ENCODE measurements around the gene PLCB4. TPM values are rescaled to one million over a fixed set of nuclear protein-coding genes. Genes with fewer than 3 reads are reported as not detected.

Gene PLCB4
- total RNA-seq, 1 donor from 2014 or later: not detected

DNA sequence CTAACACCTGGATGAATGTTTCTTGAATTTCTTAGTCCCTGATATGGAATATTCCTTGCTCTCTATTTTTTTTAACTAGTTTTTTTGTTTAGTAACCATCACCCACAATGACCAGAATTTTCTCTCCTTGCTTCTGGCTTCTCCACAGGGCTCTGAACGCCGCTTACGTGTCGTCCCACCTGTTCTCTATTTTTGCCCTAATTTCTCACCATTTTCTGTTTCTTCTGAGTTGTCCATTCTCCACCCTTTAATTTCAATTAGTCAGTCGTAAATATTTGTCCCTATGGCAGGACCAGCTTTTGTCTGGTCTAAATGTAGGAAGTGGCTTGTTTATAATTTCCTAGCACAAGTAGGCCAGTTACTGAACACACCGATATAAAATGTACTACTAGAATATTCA lies 52.3 kb downstream of the PLCB4 start:
- Mint-ChIP-seq H3K36me3 (ENCODE audit: low read depth) (no peaks in the 10 kb centered on the region), H3K4me3 (ENCODE audit: low read depth) (no peak overlapping the region), H3K9me3 (no peaks in the 10 kb centered on the region), H3K27ac (no peak overlapping the region), H3K27me3 (ENCODE audit: low read depth) (no peaks in the 10 kb centered on the region), H3K4me1 (ENCODE audit: low read depth) (no peaks in the 10 kb centered on the region)
- no peak for DNase-seq (ENCODE audit: low spot score)
- intact Hi-C loops (cut with micrococcal nuclease): no loop called here

DNA sequence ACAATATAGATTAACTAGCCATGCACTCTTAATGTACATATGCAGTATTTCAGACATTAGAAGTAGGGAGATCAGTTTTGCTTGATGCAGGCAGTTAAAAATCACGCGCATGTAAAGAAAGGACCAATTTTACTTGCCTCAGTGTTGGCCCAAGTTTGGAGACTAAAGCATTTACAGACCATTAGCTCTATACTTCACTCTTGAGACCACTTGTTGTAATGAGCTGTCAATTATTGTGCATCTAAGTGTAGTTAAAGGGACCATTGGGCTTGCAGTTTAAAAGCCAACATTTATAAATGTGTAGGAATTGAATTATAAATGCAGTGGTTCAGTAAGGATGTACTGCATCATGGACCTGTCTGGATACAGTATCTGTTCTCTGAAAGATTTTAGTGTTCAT lies 53.7 kb downstream of the PLCB4 start:
- Mint-ChIP-seq H3K4me1 (ENCODE audit: low read depth) (no peaks in the 10 kb centered on the region), H3K4me3 (ENCODE audit: low read depth) (no peak overlapping the region), H3K36me3 (ENCODE audit: low read depth) (no peaks in the 10 kb centered on the region), H3K27me3 (ENCODE audit: low read depth) (no peaks in the 10 kb centered on the region), H3K9me3 (no peaks in the 10 kb centered on the region), H3K27ac (no peak overlapping the region)
- intact Hi-C loops (cut with micrococcal nuclease): no loop called here
- DNase-seq (ENCODE audit: low spot score): no peak

DNA sequence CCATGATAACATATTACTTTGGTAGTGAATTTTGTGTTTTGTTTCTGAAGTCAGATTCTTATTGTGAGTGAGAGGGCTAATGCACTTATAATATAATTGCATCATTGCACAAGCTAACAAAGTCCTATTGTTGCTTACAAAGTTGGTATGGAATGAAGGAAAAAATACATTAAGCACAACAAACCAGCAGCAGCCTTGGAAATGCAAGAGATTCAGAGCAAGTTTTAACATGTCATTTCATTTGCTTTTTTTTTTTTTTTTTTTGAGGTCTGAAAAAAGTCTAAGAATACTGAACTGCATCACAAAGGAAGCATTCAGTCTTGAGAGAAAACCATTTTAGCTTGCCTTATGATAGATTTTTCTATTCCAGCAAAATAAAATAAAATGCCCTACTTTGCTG lies 57.6 kb downstream of the PLCB4 start:
- H3K4me3 Mint-ChIP-seq (ENCODE audit: low read depth): no peak overlapping the region
- H3K27ac Mint-ChIP-seq: no peak overlapping the region
- no peak for DNase-seq (ENCODE audit: low spot score)
- peaks cover 8% of the 10 kb centered on the region for H3K9me3 Mint-ChIP-seq
- no peaks in the 10 kb centered on the region for H3K36me3 Mint-ChIP-seq (ENCODE audit: low read depth)
- intact Hi-C loops (cut with micrococcal nuclease): no loop called here
- H3K27me3 Mint-ChIP-seq (ENCODE audit: low read depth): no peaks in the 10 kb centered on the region
- no peaks in the 10 kb centered on the region for H3K4me1 Mint-ChIP-seq (ENCODE audit: low read depth)

DNA sequence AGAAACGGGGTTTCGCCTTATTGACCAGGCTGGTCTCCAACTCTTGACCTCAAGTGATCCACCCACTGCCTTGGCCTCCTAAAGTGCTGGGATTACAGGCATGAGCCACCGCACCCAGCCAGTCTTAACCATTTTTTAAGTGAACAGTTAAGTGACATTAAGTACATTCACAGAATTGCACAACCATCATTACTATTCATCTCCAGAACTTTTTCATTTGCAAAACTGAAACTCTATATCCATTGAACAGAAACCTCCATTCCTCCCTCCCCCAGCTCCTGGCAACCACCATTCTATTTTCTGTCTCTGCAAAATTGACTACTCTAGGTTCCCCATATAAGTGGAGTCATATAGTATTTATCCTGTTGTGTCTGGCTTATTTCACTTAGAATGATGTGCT lies 59.7 kb downstream of the PLCB4 start:
- no peak overlapping the region for H3K27ac Mint-ChIP-seq
- intact Hi-C loops (cut with micrococcal nuclease): no loop called here
- H3K4me1 Mint-ChIP-seq (ENCODE audit: low read depth): no peaks in the 10 kb centered on the region
- H3K4me3 Mint-ChIP-seq (ENCODE audit: low read depth): no peak overlapping the region
- no peak for DNase-seq (ENCODE audit: low spot score)
- H3K27me3 Mint-ChIP-seq (ENCODE audit: low read depth): no peaks in the 10 kb centered on the region
- peaks cover 9% of the 10 kb centered on the region for H3K9me3 Mint-ChIP-seq
- no peaks in the 10 kb centered on the region for H3K36me3 Mint-ChIP-seq (ENCODE audit: low read depth)

DNA sequence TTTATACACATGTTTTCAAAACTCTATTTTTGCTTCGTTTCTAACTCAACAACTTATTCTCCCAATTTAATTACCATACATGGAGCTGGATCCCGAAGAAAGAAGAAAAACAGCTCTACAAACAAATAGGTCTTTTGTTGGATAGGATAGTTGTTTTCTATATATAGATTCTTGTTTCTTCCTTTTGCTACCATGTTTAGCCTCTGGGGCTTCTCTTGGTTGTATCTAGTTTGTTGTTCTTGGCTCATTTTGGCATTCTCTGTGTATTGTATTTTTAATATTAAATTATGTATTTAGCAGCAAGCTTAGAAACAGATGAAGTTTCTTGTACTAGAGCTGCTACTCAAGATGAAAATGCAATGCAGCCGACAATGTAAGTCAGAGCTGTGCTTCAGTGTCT lies 60.9 kb downstream of the PLCB4 start:
- no peak for DNase-seq (ENCODE audit: low spot score)
- no peaks in the 10 kb centered on the region for H3K36me3 Mint-ChIP-seq (ENCODE audit: low read depth)
- no peak overlapping the region for H3K27ac Mint-ChIP-seq
- intact Hi-C loops (cut with micrococcal nuclease): no loop called here
- H3K9me3 Mint-ChIP-seq: peaks cover 12% of the 10 kb centered on the region
- no peak overlapping the region for H3K4me3 Mint-ChIP-seq (ENCODE audit: low read depth)
- no peaks in the 10 kb centered on the region for H3K27me3 Mint-ChIP-seq (ENCODE audit: low read depth)
- H3K4me1 Mint-ChIP-seq (ENCODE audit: low read depth): no peaks in the 10 kb centered on the region

DNA sequence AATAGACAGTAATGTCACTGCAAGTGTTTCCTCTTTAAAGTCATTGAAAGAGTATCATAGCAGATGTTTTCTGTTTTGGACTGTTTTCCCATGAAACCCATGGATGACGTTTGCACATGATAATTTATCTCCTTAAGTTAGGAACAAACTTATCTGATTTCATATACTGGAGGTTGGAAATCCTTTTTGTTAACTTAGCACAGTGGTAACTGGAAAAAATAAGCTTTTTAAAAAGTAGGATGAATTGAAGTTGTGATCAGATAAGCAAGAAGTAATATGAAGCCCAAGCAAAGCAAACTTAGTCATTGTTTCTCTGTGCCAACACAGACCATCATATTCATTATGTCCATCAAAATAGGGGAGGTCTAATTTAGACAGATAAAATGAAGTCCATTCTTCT lies 61.6 kb downstream of the PLCB4 start:
- H3K27me3 Mint-ChIP-seq (ENCODE audit: low read depth): no peaks in the 10 kb centered on the region
- H3K4me3 Mint-ChIP-seq (ENCODE audit: low read depth): no peak overlapping the region
- H3K4me1 Mint-ChIP-seq (ENCODE audit: low read depth): no peaks in the 10 kb centered on the region
- peaks cover 12% of the 10 kb centered on the region for H3K9me3 Mint-ChIP-seq
- no peaks in the 10 kb centered on the region for H3K36me3 Mint-ChIP-seq (ENCODE audit: low read depth)
- no peak for DNase-seq (ENCODE audit: low spot score)
- no peak overlapping the region for H3K27ac Mint-ChIP-seq
- intact Hi-C loops (cut with micrococcal nuclease): no loop called here

DNA sequence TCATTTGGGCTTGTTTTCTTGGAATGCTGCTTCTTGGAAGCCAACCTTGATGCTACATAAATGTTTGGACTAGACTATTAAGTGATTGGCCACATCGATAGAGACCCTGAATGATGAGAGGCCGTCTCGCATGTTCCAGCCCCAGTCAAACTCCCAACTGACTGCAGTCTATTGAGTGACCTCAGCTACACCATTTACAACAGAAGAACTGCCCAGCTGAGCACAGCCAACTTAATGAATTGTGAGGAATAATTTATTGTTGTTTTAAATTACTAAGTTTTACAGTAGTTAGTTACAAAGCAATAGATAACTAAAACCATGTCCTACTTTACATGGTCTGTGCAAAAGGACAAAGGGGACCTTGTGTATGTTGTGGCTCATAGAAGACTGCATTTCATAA lies 63.0 kb downstream of the PLCB4 start:
- intact Hi-C loops (cut with micrococcal nuclease): no loop called here
- Mint-ChIP-seq H3K4me1 (ENCODE audit: low read depth) (no peaks in the 10 kb centered on the region), H3K27ac (no peak overlapping the region), H3K27me3 (ENCODE audit: low read depth) (no peaks in the 10 kb centered on the region), H3K9me3 (peaks cover 12% of the 10 kb centered on the region), H3K36me3 (ENCODE audit: low read depth) (no peaks in the 10 kb centered on the region), H3K4me3 (ENCODE audit: low read depth) (no peak overlapping the region)
- no peak for DNase-seq (ENCODE audit: low spot score)

DNA sequence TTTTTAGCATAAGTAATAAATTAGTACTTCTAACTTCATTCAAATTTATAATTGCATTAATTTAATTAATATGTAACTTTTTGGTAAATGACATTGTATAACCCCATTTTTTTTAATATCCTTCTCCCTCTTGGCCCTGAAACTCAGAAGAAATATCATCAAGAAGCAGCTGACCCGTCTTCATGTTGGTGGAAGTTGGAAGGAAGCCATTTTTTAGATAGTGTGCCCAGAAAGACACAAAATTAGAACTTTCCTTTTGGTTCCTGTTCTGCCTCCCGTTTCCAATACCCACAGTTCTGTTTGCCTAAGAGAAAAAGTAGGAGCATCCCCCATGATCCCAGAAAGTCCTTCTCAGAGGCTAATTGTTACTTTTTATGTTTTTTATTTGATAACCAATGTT lies 65.5 kb downstream of the PLCB4 start:
- DNase-seq (ENCODE audit: low spot score): no peak
- Mint-ChIP-seq H3K27ac (no peak overlapping the region), H3K9me3 (peaks cover 8% of the 10 kb centered on the region), H3K4me3 (ENCODE audit: low read depth) (no peak overlapping the region), H3K36me3 (ENCODE audit: low read depth) (no peaks in the 10 kb centered on the region), H3K27me3 (ENCODE audit: low read depth) (no peaks in the 10 kb centered on the region), H3K4me1 (ENCODE audit: low read depth) (no peaks in the 10 kb centered on the region)
- intact Hi-C loops (cut with micrococcal nuclease): no loop called here

DNA sequence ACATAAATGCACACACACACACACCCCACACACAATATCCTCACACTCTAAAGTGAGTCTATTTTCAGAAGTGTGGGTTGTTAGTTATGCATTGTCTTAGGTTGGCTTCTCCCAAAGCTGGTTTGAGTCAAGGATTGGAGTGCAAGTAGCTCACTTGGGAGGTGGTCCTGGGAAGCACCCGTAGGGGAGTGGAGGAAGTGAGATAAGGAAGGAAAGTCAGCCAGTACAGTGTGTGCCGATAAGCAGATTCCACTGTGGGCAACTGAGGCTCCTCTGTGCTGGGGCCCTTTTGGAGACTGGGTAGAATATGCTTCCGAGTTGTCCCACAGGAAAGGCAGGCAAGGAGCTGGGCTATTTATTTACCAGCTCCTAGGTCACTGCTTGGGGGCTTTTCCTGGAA lies 67.2 kb downstream of the PLCB4 start:
- no peaks in the 10 kb centered on the region for H3K36me3 Mint-ChIP-seq (ENCODE audit: low read depth)
- no peak overlapping the region for H3K4me3 Mint-ChIP-seq (ENCODE audit: low read depth)
- no peaks in the 10 kb centered on the region for H3K27me3 Mint-ChIP-seq (ENCODE audit: low read depth)
- H3K9me3 Mint-ChIP-seq: peaks cover 6% of the 10 kb centered on the region
- no peak for DNase-seq (ENCODE audit: low spot score)
- H3K27ac Mint-ChIP-seq: no peak overlapping the region
- no peaks in the 10 kb centered on the region for H3K4me1 Mint-ChIP-seq (ENCODE audit: low read depth)
- intact Hi-C loops (cut with micrococcal nuclease): no loop called here

DNA sequence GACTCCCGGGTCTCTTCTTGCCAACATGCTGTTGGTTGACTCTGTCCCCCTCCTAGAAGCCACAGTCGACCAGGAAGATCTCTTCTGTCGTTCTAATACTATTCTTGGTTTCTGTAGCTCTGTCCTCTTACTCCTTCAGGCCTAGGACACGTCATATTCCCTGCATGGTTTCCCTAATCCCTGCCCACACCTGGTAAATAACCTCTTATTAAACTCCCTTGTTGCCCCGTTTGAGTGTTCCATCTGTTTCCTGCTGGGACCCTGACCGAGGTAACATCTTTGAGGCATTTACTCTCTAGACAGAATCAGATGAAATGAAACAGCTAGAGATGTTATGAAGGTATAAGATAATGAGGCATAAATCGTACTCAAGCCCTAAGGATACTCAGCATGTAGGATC lies 68.1 kb downstream of the PLCB4 start:
- H3K27me3 Mint-ChIP-seq (ENCODE audit: low read depth): no peaks in the 10 kb centered on the region
- H3K4me1 Mint-ChIP-seq (ENCODE audit: low read depth): no peaks in the 10 kb centered on the region
- no peak for DNase-seq (ENCODE audit: low spot score)
- no peaks in the 10 kb centered on the region for H3K36me3 Mint-ChIP-seq (ENCODE audit: low read depth)
- H3K27ac Mint-ChIP-seq: no peak overlapping the region
- H3K4me3 Mint-ChIP-seq (ENCODE audit: low read depth): no peak overlapping the region
- intact Hi-C loops (cut with micrococcal nuclease): no loop called here
- H3K9me3 Mint-ChIP-seq: peaks cover 11% of the 10 kb centered on the region

DNA sequence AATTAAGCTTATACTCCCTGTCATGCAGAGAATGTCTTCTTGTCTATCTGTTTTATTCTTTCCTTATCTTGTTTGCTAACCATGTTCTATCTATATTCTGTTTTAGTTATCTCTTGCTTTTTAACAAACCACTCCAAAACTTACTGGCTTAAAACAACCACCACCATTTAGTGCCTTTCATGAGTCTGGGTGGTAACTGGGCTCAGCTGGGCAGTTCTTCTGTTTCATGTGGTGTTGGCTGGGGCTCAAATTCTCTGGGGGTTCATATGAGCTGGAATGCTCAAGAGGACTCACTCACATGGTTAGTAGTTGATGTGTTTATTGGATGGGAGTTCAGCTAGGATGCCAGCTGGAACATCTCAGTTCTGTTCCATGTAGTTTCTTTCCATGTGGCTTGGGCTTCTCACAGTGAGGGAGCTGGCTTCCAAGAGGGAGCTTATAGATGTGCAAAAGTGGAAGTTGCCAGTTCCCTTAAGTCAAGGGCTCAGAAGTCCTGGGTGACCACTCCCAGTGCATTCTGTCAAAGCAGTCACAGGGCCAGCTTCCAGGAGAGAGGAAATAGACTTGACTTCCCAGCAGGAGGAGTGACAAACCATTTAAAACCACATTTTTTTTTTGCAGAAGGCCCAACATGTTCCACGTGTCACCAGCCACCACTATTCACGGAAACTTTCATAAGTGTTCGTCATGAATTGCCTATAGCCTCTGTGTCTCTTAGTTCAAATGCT lies 70.4 kb downstream of the PLCB4 start:
- Mint-ChIP-seq H3K9me3 (peaks cover 12% of the 10 kb centered on the region), H3K4me3 (ENCODE audit: low read depth) (no peak overlapping the region), H3K36me3 (ENCODE audit: low read depth) (no peaks in the 10 kb centered on the region), H3K27me3 (ENCODE audit: low read depth) (no peaks in the 10 kb centered on the region), H3K4me1 (ENCODE audit: low read depth) (no peaks in the 10 kb centered on the region), H3K27ac (no peak overlapping the region)
- DNase-seq (ENCODE audit: low spot score): no peak
- intact Hi-C loops (cut with micrococcal nuclease): no loop called here

DNA sequence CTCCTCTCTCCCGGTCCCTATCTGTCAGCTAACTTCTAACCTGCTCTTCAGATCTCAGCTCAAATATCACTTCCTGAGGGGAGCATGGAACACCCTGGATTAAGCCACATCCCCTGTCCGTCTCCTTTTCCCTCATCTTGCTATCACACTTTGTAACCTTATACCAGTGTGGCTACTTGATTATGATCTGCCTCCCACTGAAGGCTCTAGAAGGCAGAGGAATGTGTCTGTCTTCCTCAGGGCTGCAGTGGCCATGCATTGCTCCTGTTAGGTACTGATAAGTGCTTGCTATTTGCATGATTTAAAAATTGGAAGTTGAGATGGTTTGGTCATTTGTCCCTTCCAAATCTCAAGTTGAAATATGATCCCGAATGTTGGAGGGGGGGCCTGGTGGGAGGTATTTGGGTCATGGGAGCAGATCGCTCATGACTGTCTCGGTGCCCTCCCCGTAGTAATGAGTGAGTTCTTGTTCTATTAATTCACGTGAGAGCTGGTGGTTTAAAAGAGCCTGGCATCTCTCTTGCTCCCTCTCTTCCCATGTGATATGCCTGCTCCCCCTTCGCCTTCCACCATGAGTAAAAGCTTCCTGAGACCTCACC lies 71.4 kb downstream of the PLCB4 start:
- Mint-ChIP-seq H3K27me3 (ENCODE audit: low read depth) (no peaks in the 10 kb centered on the region), H3K4me3 (ENCODE audit: low read depth) (no peak overlapping the region), H3K9me3 (peaks cover 12% of the 10 kb centered on the region), H3K36me3 (ENCODE audit: low read depth) (no peaks in the 10 kb centered on the region), H3K4me1 (ENCODE audit: low read depth) (no peaks in the 10 kb centered on the region), H3K27ac (no peak overlapping the region)
- DNase-seq (ENCODE audit: low spot score): no peak
- intact Hi-C loops (cut with micrococcal nuclease): no loop called here

DNA sequence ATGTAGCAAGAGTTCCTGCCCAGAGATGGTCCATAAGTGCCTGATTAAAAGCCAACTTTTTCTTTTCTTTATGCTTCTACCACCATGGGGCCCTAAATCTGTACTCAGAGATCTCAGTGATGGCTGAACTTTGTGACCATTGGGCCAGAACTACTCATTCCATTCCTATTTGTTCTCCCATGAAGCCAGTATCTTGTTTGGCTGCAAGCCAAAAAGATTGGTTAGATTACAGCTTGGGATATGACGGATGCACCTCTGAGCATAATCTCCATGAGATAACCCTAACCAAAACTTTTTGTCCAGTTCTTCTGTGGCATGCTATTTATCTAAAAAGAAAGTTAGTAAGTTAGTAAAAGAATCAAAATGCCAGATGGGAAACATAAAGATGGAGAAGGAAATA lies 72.2 kb downstream of the PLCB4 start:
- intact Hi-C loops (cut with micrococcal nuclease): no loop called here
- DNase-seq (ENCODE audit: low spot score): no peak
- Mint-ChIP-seq H3K36me3 (ENCODE audit: low read depth) (no peaks in the 10 kb centered on the region), H3K4me3 (ENCODE audit: low read depth) (no peak overlapping the region), H3K27ac (no peak overlapping the region), H3K9me3 (peaks cover 12% of the 10 kb centered on the region), H3K4me1 (ENCODE audit: low read depth) (no peaks in the 10 kb centered on the region), H3K27me3 (ENCODE audit: low read depth) (no peaks in the 10 kb centered on the region)

DNA sequence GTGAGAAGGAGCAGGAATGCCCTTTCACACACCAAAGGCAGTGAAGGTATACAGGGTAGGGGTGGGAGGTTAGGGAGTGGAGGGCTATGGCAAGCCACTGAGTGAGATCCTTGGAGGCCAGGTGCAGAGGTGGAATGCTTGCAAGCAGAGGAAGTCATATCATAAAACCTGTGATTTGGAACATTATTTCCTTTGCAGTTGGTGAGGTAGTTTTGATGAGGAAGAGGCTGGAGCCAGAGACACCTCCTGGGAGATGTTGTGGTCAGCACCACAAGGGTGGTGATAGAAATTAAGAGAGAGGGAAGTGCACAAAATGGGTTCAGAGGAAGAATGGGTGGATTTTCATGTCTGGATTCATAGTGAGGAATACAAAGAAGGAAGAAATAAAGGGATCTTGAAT lies 73.0 kb downstream of the PLCB4 start:
- no peak overlapping the region for H3K27ac Mint-ChIP-seq
- no peaks in the 10 kb centered on the region for H3K27me3 Mint-ChIP-seq (ENCODE audit: low read depth)
- H3K9me3 Mint-ChIP-seq: peaks cover 12% of the 10 kb centered on the region
- no peak overlapping the region for H3K4me3 Mint-ChIP-seq (ENCODE audit: low read depth)
- DNase-seq (ENCODE audit: low spot score): no peak
- intact Hi-C loops (cut with micrococcal nuclease): no loop called here
- no peaks in the 10 kb centered on the region for H3K36me3 Mint-ChIP-seq (ENCODE audit: low read depth)
- H3K4me1 Mint-ChIP-seq (ENCODE audit: low read depth): no peaks in the 10 kb centered on the region

Data from activated T-helper 2 cell treated with anti-CD3 and anti-CD28 coated beads, Interferon-gamma antibody, Interleukin-2, Interleukin-4, amounts not matched to agents 10 μg/mL and 5 μg/mL and 100 μg/mL, durations not matched to agents 14 hours and 24 hours and 36 hours (primary cell).